NCI-H510A (cell line): ENCODE measurements around the gene MYLK2.

ENCODE experiments used
- DNase-seq: peaks from one replicate; lab custom pipeline; 2025; lab: John Stamatoyannopoulos, UW

Gene MYLK2

DNA sequence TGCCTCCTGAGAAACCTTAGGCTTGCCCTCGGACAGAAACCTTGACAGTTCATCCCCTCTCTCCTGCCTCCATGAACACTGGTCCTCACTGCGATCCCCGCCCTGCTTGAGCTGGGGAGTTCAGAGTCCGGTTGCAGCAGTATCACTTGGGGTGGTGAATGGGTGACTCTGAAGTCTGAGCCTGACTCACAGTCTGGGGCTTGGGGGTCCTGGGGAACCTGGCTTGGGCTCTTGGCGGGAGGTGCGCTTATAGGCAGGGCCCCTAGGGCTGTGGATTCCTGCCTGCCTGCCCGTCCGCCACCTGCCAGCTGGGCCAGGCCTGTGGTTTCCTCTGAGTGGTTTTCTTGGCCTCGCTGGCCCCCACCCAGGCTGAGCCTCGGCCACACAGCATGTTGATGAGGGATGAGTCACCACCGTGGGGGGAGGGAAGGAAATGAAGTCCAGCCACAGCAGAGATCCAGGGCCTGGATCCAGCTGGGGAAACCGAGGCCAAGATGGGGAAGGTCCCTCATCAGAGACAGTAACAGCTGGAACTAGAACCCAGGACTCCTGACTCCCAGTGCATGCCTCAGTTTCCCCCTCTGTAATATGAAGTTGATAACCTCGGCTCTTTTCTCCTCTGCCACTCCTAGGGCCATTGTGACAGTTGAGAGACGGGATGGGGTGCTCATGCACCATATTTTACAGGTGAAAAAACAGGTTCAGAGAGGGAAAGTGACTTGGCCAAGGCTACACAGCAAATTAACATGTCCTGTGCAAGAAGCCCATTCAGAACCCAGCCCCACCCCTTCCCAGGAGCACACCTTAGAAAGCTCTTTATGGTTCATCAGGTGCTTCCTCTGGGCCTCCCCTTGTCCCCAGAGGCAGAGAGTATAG is 17.1 kb downstream of the MYLK2 start:
- DNase-seq = peak; percentile 24

DNA sequence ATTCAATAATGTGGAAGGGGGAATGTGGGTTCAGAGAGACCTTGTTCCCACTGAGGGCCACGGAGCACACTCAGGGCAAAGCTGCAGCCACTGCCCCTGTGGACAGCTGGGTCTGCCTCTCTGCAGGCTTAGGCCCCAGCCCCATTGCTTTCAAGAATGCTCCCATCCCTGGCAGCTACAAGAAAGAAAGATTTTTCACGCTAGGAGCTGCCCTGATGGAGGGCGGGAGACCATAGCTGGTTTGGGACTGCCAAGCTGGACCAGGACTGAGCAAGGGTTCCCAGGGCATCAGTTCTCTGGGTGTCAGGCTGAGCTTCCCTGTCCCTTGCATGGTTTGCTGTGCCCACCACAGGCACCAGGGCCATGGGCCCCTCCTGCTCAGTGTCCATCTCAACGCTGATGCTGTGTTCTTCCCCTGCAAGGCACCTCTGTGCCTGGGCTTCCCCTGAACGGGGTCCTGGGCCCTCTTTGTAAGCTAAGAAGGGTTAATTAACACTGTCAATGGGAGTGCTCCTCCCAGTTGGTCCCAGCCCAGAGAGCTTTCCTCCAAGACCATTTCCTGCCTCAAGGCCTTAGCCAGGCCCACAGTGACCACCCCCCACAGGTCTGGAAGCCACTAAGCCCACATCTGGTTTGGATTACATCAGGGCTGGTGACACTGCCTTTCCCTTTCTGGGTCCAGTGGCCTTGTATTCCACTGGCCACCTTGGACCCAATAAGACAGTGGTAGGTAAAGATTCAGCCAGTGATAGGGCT is 17.9 kb downstream of the MYLK2 start:
- DNase-seq = no peak

DNA sequence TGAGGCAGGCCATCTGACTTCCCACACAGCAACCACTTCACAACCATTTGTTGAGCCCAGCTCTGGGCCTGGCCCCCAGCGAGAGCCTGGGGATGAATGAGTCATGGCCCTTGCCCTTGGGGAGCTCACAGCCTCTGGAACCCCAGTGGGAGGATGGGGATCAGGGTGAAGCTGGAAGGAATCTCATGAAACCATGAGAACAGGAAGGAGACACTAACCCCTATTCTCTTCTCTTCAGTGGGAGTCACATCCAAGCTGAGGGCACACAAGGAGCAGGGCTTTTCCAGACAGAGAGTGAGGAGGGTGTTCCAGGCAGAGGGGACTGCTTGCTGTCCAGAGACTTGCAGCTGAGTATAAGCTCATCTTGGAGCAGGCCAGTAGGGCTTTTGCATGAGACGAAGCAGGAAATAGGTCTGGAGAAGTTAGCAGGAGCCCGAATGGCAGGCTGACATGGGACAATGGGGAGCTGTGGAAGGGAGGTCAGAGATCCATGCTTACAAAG is 18.8 kb downstream of the MYLK2 start:
- DNase-seq = no peak

GRCh38 chr20:31838646-31839292 is 19.6 kb downstream of the MYLK2 start:
- no peak for DNase-seq

DNA sequence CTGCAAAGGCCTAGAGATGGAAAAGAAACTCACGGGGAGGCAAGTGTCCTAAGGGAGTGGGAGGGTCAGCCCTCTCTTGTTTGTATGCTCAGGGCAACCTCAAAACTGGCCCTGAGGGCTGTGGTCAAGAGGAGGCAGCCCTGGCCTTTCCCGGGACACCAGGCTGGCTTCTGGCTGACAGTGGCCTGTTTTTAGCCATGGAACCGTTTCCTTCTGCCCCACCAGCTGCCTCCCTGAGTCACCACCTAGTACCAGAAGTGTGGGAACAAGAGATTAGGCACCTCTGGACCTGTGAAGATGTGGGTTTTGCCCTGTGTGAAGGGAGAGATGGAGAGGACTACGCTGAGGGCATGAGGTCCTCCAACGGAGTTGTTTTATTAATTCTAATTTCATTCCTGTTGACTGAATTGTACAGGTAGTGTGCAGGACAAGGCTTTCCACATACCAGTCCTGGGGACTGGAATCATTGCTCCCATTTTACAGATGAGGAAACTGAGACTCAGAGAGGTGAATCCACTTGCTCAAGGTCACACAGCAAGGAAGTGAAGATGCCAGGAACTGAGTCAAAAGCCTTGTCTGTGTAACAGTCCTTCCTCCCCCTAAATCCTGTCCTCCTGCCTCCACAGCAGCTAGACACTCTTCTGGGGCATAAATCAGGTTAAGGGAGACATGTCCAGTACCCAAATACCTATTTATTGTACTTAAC is 20.8 kb downstream of the MYLK2 start:
- DNase-seq = no peak

DNA sequence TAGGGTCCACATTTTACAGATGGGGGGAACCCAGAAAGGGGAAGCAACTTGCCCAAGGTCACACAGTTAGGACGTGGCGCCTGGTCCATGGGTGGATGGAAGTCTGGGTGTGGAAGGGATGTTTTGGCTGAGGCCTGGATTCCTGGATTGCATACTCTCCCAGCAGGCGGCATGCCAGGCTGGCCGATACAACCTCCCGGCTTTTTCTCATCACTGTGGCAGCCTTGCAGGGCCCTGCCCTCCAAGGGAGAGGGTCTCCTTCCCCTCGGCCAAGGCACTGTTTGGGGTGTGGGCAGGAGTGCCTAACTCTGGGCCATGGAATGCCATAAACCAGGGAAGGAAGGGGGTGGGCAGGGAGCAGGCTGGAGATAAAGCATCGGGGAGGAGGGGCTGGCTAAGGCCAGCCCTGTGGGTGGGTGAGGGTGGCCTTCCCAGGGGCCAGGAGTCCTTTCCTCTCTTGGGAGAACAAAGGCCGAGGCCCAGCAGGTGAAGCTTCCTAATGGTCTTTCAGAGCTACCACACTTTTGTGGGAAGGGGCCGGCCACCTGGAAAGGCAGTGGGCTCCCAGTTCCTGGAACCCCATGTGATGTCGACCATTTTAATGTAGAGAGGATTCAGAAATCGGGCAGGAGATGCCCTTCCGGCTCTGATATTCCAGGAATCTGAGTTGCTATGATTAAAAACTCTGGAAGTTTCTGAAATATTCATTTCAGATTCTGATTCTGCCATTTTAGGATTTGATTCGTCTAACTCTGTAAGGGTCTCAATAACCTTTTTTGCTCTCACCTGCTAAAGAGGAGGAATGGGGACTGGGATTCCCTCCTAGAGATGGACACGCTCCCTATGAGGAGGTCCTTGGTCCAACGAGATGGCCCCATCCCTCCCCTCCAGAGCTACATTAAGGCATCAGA is 22.0 kb downstream of the MYLK2 start:
- no peak for DNase-seq

- no peak for DNase-seq
Measured at GRCh38 chr20:31841928-31842327, 22.8 kb downstream of the MYLK2 start.

- no peak for DNase-seq
Measured at GRCh38 chr20:31842471-31843157, 23.5 kb downstream of the MYLK2 start.

DNA sequence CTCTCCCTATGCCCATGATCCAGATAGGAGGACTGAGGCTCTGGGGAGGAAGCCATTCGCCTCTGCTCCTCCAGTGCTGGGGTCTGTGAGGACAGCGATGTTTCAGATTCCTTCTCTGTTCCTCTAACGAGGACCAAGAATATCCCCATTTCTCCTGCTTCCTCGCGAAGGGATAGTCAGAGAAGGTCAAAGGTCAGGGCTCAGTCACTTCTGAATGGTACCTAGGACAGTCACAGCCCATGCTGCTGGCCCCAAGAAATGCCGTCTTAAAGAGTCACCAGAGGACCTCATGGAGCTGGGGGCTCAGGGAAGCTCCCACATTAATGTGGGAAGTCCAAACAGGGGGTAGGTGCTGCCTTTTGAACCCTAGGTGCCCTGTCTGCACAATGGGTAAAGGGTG is 24.1 kb downstream of the MYLK2 start:
- no peak for DNase-seq

- DNase-seq = no peak
Measured at GRCh38 chr20:31843881-31844280, 24.7 kb downstream of the MYLK2 start.

- DNase-seq = no peak
Measured at GRCh38 chr20:31844737-31845299, 25.7 kb downstream of the MYLK2 start.

- no peak for DNase-seq
Measured at GRCh38 chr20:31845300-31845863, 26.2 kb downstream of the MYLK2 start, which contains the start of gene FOXS1. Gene FOXS1, minus strand, starts transcription at chr20:31845604. Its CDS starts 62 bp downstream, at chr20:31845542.

- DNase-seq = no peak
Measured at GRCh38 chr20:31846793-31847138, 27.6 kb downstream of the MYLK2 start.

DNA sequence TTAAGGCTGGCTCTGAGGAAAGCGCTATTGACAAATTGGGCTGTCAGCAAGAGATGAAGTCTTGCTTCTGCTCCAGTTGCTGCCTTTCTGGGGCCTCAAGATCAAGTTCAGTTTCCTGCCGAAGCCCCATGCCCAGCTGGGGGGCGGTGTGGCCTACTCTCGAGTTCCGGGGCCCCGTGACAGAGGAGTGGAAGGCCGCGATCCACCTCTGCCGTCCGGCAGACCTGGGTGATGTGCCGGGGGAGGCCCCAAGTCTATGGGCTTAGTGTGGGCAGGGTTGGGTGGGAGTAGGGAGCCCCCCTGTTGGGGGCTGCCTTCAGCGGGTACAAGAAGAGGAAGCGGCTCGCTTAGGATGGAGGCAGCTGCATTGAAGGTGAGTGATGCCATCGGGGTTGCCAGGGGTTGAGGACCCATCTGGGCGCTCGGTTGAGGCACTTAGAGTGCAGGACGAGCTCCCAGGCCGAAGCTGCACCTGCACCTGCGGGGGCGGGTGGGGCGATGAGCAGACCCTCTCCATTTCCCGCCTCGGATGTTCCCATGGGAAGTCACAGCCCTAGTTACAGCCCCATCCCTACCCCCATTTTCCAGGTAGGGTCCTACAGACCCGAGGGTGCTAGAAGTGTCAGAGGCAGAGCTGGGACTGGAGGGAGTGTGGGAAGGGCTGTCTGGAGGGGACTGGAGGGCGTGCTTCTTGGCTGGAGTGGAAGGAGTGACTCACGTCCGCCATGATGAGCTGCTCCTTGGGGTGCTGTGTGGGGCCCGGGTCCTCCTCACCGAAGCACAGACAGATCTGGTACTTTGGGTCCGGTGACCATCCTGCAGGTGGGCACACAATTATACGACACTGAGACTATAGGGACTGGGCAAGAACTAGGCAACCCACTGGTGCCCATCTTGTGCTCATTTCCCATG is 29.2 kb downstream of the MYLK2 start:
- DNase-seq = no peak

- peak; percentile 84 for DNase-seq
Measured at GRCh38 chr20:31849306-31849930, 30.3 kb downstream of the MYLK2 start.

- no peak for DNase-seq
Measured at GRCh38 chr20:31851240-31851955, 32.2 kb downstream of the MYLK2 start.

DNA sequence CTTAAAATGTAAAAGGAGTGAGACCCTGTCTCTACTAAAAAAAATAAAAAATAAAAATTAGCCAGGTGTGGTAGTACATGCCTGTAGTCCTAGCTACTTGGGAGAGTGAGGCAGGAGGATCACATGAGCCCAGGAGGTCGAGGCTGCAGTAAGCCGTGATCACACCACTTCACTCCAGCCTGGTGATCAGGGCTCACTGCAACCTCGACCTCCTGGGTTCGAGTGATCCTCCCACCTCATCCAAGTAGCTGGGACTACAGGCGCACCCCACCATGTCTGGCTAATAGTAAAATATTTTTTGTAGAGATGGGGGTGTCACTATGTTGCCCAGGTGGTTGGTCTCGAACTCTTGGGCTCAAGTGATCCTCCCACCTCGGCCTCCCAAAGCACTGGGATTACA is 34.3 kb downstream of the MYLK2 start:
- DNase-seq = no peak
